ENCODE measurements around the gene SGSM2.

The SGSM2 gene

DNA sequence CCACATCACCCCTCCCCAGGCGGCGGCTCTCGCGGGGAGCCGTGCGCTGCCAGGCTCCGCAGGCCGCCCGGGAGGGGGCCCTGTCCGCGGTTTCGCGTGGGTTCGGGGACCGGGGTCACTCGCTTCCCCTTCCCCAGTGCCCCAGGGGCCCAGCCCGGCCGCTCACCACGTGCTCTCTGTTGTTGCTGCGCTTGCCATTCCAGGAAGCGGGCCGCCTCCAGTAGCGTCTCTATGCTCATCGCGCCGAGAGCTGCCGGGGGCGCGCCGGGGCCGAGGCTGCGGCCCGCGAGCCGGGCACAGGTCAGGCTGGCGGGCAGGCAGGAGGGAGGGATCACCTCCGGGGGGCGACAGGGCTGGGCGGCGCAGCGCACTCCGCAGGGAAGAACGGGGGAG is 63.2 kb downstream of the SGSM2 start:
- Histone ChIP-seq H3K4me3 (ENCODE audit: low read depth, low read length) (peak overlapping the region; percentile 82), H3K9me3 (no peaks in the 10 kb centered on the region), H3K36me3 (peaks cover 6% of the 10 kb centered on the region; the same call in 1 of the 2 replicates), H3K27me3 (no peaks in the 10 kb centered on the region), H3K4me1 (peaks cover 13% of the 10 kb centered on the region)
- no peak for TF ChIP-seq CTCF (IDR thresholded peaks at IDR 0.05; ENCODE audit: low read depth, low read length)
- DNase-seq, result peak; percentile 44

- peak; percentile 92 for DNase-seq
- H3K4me1 ChIP-seq, result peaks cover 10% of the 10 kb centered on the region
- no peaks in the 10 kb centered on the region for H3K27me3 ChIP-seq
- peaks cover 6% of the 10 kb centered on the region; the same call in 1 of the 2 replicates for H3K36me3 ChIP-seq
- TF ChIP-seq CTCF (IDR thresholded peaks at IDR 0.05; ENCODE audit: low read depth, low read length), result no peak
- no peaks in the 10 kb centered on the region for H3K9me3 ChIP-seq
- peak within 1 kb of the TSS; percentile 82 for H3K4me3 ChIP-seq (ENCODE audit: low read depth, low read length)
Observed at GRCh38 chr17:2400877-2401425, 63.6 kb downstream of the SGSM2 start, which contains the start of gene MNT. TSS of gene MNT (minus strand) at chr17:2401060. CDS start at chr17:2400712, 348 bp downstream.

DNA sequence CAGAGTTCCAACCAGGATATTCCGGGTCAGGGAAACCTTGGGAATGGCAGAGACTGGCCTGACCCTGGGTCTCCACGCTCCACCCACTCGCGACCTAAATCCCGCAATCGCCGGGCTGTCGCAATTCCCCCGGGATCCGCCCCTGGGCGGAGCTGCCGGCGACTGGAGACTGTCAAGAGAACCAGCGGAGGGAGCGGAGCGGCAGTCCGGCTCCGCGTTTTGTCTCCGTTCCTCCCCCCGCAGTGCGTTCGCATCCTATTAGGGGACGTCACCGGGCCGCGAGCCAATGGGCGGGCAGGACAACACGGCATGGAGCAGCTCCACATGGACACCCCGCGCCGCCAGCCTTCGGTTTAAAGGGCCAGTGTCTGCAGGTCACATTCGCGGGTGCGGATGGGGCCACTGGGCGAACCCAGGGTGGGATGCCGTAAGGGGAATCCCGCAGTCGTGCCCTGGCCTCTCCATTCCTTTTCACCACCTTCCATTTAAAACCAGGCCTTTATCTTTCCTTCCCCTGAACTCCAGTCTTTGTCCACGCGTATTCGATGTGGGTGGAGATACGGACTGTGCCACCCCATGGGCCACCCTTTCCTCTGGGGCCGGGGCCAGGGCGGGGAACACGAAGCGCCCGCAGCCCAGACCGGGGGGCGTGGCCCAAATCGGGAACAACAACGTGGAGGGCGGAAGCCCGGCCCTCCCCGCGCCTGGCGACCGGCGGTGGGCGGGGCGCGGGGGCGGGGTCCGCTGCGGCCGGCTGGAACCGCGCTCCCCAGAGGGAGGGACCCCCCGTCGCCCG is 64.3 kb downstream of the SGSM2 start:
- no peaks in the 10 kb centered on the region for H3K27me3 ChIP-seq
- peaks cover 10% of the 10 kb centered on the region for H3K4me1 ChIP-seq
- H3K4me3 ChIP-seq (ENCODE audit: low read depth, low read length), result peak overlapping the region; percentile 53
- H3K9me3 ChIP-seq, result no peaks in the 10 kb centered on the region
- peaks cover 6% of the 10 kb centered on the region; the same call in 1 of the 2 replicates for H3K36me3 ChIP-seq
- peak; percentile 97 for DNase-seq
- TF ChIP-seq CTCF (IDR thresholded peaks at IDR 0.05; ENCODE audit: low read depth, low read length), result no peak

DNA sequence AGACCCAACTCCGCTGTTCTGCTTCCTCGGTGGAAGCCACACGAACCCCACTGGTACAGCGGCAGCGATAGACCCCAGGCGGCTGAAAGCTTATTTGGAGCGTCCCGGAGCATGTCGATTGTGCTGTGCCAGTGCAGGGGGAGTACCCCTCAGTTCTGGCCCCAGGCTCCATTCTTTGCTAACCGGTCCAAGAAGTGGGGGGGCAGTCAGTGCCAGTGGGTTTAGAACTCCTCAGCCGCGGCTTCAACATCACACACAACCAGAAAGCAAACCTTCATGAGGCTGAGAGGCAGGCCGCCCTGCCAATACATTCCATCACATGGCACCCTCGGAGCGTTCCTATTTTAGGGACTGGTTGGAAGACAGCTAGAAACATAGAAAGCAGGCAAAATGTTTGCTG is 65.2 kb downstream of the SGSM2 start:
- no peak for DNase-seq
- Histone ChIP-seq H3K4me3 (ENCODE audit: low read depth, low read length) (peak overlapping the region; percentile 51), H3K9me3 (no peaks in the 10 kb centered on the region), H3K36me3 (peaks cover 6% of the 10 kb centered on the region; the same call in 1 of the 2 replicates), H3K27me3 (no peaks in the 10 kb centered on the region), H3K4me1 (peaks cover 10% of the 10 kb centered on the region)
- TF ChIP-seq CTCF (IDR thresholded peaks at IDR 0.05; ENCODE audit: low read depth, low read length), result no peak

- Histone ChIP-seq H3K36me3 (peaks cover 6% of the 10 kb centered on the region; the same call in 1 of the 2 replicates), H3K4me3 (ENCODE audit: low read depth, low read length) (no peak overlapping the region), H3K4me1 (peaks cover 6% of the 10 kb centered on the region), H3K27me3 (no peaks in the 10 kb centered on the region), H3K9me3 (no peaks in the 10 kb centered on the region)
- no peak for DNase-seq
- no peak for TF ChIP-seq CTCF (IDR thresholded peaks at IDR 0.05; ENCODE audit: low read depth, low read length)
Observed at GRCh38 chr17:2403044-2403443, 65.7 kb downstream of the SGSM2 start.

Measured in BE2C (cell line).